H1 (cell line): ENCODE measurements around the gene ZSCAN20. TPM values are rescaled to one million over a fixed set of nuclear protein-coding genes. Genes with fewer than 3 reads are reported as not detected.

Experiments
- CTCF ChIA-PET: fragments of 300-600 bp; sonication (Branson Sonifier 250); formaldehyde crosslinking; loops from one replicate; lab custom pipeline; 2021; ENCODE audit not compliant: partially characterized antibody; lab: Charles Lee
- POLR2A ChIA-PET: fragments of 300-600 bp; sonication (Branson Sonifier 250); formaldehyde crosslinking; loops from one replicate; lab custom pipeline; 2021; ENCODE audit warnings: inconsistent platforms; ENCODE audit not compliant: partially characterized antibody; lab: Charles Lee
- DNase-seq, 2 experiments: peaks; one replicate each; pipeline versions ENCODE4 v3.0.0 to v3.0.0-alpha.2; 2010 to 2022; ENCODE audit warnings: low spot score in 2 of 2, low read depth in 1 of 2, mixed read lengths in 1 of 2
- FAIRE-seq: peaks from 2 replicates; lab custom pipeline; 2011; peaks lifted over from hg19 to GRCh38; lab: Jason Lieb, UNC
- H2AFZ ChIP-seq: 2 replicates; pipeline ENCODE4 v1.8.1; 2012; ENCODE audit warnings: low read length, inconsistent platforms
- H2AK5ac ChIP-seq: 2 replicates; pipeline ENCODE4 v1.6.1; 2013; ENCODE audit warnings: low read depth, low read length
- H2BK120ac ChIP-seq: replicated peaks from 2 replicates; pipeline ENCODE3; 2013; ENCODE audit warnings: low read depth, low read length, inconsistent platforms
- H2BK12ac ChIP-seq: 2 replicates; pipeline ENCODE4 v1.6.1; 2013; ENCODE audit warnings: low read depth, low read length
- H2BK15ac ChIP-seq: 2 replicates; pipeline ENCODE4 v1.6.1; 2013; ENCODE audit warnings: low read length
- H2BK20ac ChIP-seq: 2 replicates; pipeline ENCODE4 v1.6.1; 2013; ENCODE audit warnings: low read length
- H2BK5ac ChIP-seq: 2 replicates; pipeline ENCODE4 v1.6.1; 2013; ENCODE audit warnings: low read depth, low read length
- H3K14ac ChIP-seq: 2 replicates; pipeline ENCODE4 v1.6.1; 2013; ENCODE audit warnings: inconsistent platforms; ENCODE audit not compliant: insufficient read length
- H3K18ac ChIP-seq: 2 replicates; pipeline ENCODE4 v1.6.1; 2013; ENCODE audit warnings: low read length; ENCODE audit errors: extremely low read depth
- H3K23ac ChIP-seq: 2 replicates; pipeline ENCODE4 v1.6.1; 2013; ENCODE audit warnings: inconsistent platforms; ENCODE audit not compliant: insufficient read length
- H3K23me2 ChIP-seq: 2 replicates; pipeline ENCODE4 v1.6.1; 2013; ENCODE audit warnings: low read depth, low read length
- H3K27ac ChIP-seq: 2 replicates; pipeline ENCODE4 v1.6.1; 2011; ENCODE audit warnings: low read depth, low read length, inconsistent platforms
- H3K27me3 ChIP-seq, 4 experiments: replicated peaks in 1 of 4; 1 replicate in 1 of 4; 2 replicates in 3 of 4; pipeline versions ENCODE4 v1.6.1 to v1.8.1; 2011 to 2013; ENCODE audit warnings: low read length in 3 of 4, mild to moderate bottlenecking in 3 of 4, inconsistent platforms in 2 of 4, mixed read lengths in 2 of 4, moderate library complexity in 1 of 4; ENCODE audit not compliant: control insufficient read depth in 3 of 4, insufficient read depth in 3 of 4; ENCODE audit errors: extremely low read depth in 1 of 4
- H3K36me3 ChIP-seq, 4 experiments: 2 replicates each; pipeline versions ENCODE4 v1.6.1 to v1.8.1; 2011 to 2013; ENCODE audit warnings: mild to moderate bottlenecking in 4 of 4, low read length in 3 of 4, moderate library complexity in 2 of 4, control low read depth in 1 of 4, inconsistent platforms in 1 of 4; ENCODE audit not compliant: insufficient read depth in 4 of 4, control insufficient read depth in 2 of 4
- H3K4ac ChIP-seq: replicated peaks from 2 replicates; pipeline ENCODE3; 2013; ENCODE audit warnings: low read length, low read depth, mixed read lengths, inconsistent platforms; ENCODE audit not compliant: insufficient read length
- H3K4me1 ChIP-seq, 4 experiments: replicated peaks in 1 of 4; 1 replicate in 1 of 4; 2 replicates in 3 of 4; pipeline versions ENCODE4 v1.6.1 to v1.8.1; 2011 to 2013; ENCODE audit warnings: low read length in 3 of 4, inconsistent platforms in 2 of 4, mixed read lengths in 1 of 4; ENCODE audit not compliant: insufficient read depth in 4 of 4, control insufficient read depth in 3 of 4
- H3K4me2 ChIP-seq, 2 experiments: 2 replicates each; pipeline versions ENCODE4 v1.6.1 to v1.8.1; 2011 to 2013; ENCODE audit warnings: low read depth in 2 of 2, low read length in 2 of 2, control low read depth in 1 of 2, inconsistent platforms in 1 of 2, mild to moderate bottlenecking in 1 of 2; ENCODE audit not compliant: insufficient read depth in 1 of 2
- H3K4me3 ChIP-seq, 4 experiments: fragments of 200-600, 300-600 bp in 1 of 4; sonication (generic), shearing (Covaris generic), sonication (Bioruptor Twin) in 1 of 4; 2 replicates each; pipeline versions ENCODE4 v1.5.1 to v1.8.1; 2011 to 2016; ENCODE audit warnings: low read length in 4 of 4, low read depth in 3 of 4, control low read depth in 2 of 4, inconsistent platforms in 2 of 4, mild to moderate bottlenecking in 2 of 4, mixed read lengths in 1 of 4, moderate library complexity in 1 of 4; ENCODE audit not compliant: insufficient read depth in 2 of 4; ENCODE audit errors: extremely low read depth in 1 of 4
- H3K56ac ChIP-seq: replicated peaks from 2 replicates; pipeline ENCODE3; 2013; ENCODE audit warnings: low read depth, mild to moderate bottlenecking, mixed read lengths, low read length, inconsistent platforms; ENCODE audit not compliant: insufficient read length
- H3K79me1 ChIP-seq: 2 replicates; pipeline ENCODE4 v1.6.1; 2013; ENCODE audit warnings: low read depth, low read length, control low read depth
- H3K79me2 ChIP-seq, 2 experiments: 2 replicates each; pipeline versions ENCODE4 v1.6.1 to v1.8.1; 2012 to 2013; ENCODE audit warnings: low read length in 2 of 2, mild to moderate bottlenecking in 2 of 2, inconsistent platforms in 1 of 2; ENCODE audit not compliant: insufficient read depth in 2 of 2, control insufficient read depth in 1 of 2
- H3K9ac ChIP-seq, 4 experiments: replicated peaks in 1 of 4; 1 replicate in 1 of 4; 2 replicates in 3 of 4; pipeline versions ENCODE4 v1.6.1 to v1.8.1; 2011 to 2013; ENCODE audit warnings: low read depth in 3 of 4, low read length in 3 of 4, control low read depth in 2 of 4, mild to moderate bottlenecking in 2 of 4, moderate library complexity in 2 of 4, inconsistent platforms in 1 of 4; ENCODE audit errors: extremely low read depth in 1 of 4
- H3K9me3 ChIP-seq, 2 experiments: 2 replicates each; pipeline versions ENCODE4 v1.6.1 to v1.8.1; 2012 to 2013; ENCODE audit warnings: mild to moderate bottlenecking in 2 of 2, moderate library complexity in 2 of 2, control low read depth in 1 of 2, inconsistent platforms in 1 of 2, low read depth in 1 of 2, low read length in 1 of 2, mixed read lengths in 1 of 2; ENCODE audit not compliant: insufficient read depth in 2 of 2
- H4K20me1 ChIP-seq, 2 experiments: replicated peaks in 1 of 2; 2 replicates each; pipeline versions ENCODE3 to v1.8.1; 2011 to 2013; ENCODE audit warnings: inconsistent platforms in 2 of 2, low read length in 2 of 2, mild to moderate bottlenecking in 1 of 2; ENCODE audit not compliant: insufficient read depth in 2 of 2, control insufficient read depth in 1 of 2
- H4K5ac ChIP-seq: 2 replicates; pipeline ENCODE4 v1.6.1; 2013; ENCODE audit warnings: low read length, low read depth, mixed read lengths, inconsistent platforms; ENCODE audit not compliant: insufficient read length
- H4K8ac ChIP-seq: 2 replicates; pipeline ENCODE4 v1.8.0; 2013; ENCODE audit warnings: mild to moderate bottlenecking, moderate library complexity, low read length, inconsistent platforms; ENCODE audit not compliant: insufficient read depth; ENCODE audit errors: extremely low read depth
- H4K91ac ChIP-seq: replicated peaks from 2 replicates; pipeline ENCODE3; 2013; ENCODE audit warnings: low read length, mixed read lengths, inconsistent platforms; ENCODE audit not compliant: insufficient read length
- EGR1 ChIP-seq: IDR thresholded peaks from 2 replicates; pipeline ENCODE4 v1.6.1; 2011; ENCODE audit warnings: low read depth, low read length, borderline replicate concordance
- FOSL1 ChIP-seq: IDR thresholded peaks from 2 replicates; pipeline ENCODE4 v1.6.1; 2011; ENCODE audit warnings: mild to moderate bottlenecking, low read depth, low read length, moderate library complexity; ENCODE audit not compliant: insufficient read depth
- KDM4A ChIP-seq: IDR thresholded peaks from one replicate; pipeline ENCODE4 v1.7.1; 2012; ENCODE audit warnings: low read depth, mild to moderate bottlenecking, moderate library complexity, low read length, inconsistent platforms; ENCODE audit not compliant: severe bottlenecking
- RXRA ChIP-seq: IDR thresholded peaks from 2 replicates; pipeline ENCODE4 v1.6.1; 2011; ENCODE audit warnings: low read depth, mild to moderate bottlenecking, low read length, moderate library complexity; ENCODE audit not compliant: insufficient read depth
- SRF ChIP-seq: IDR thresholded peaks from 2 replicates; pipeline ENCODE4 v1.6.1; 2011; ENCODE audit warnings: mild to moderate bottlenecking, low read depth, low read length, moderate library complexity
- TCF12 ChIP-seq: IDR thresholded peaks from 2 replicates; pipeline ENCODE4 v1.6.1; 2011; ENCODE audit warnings: low read depth, mild to moderate bottlenecking, low read length
- WGBS, 2 experiments: shearing (Covaris generic) in 1 of 2; methylation state at CpG; one replicate each; pipeline versions ENCODE4 v1.1.6 to v1.1.7; 2013 to 2015; ENCODE audit warnings: low lambda C conversion rate in 2 of 2, mixed read lengths in 2 of 2, inconsistent platforms in 1 of 2, low coverage in 1 of 2, missing lambda C conversion rate in 1 of 2; ENCODE audit not compliant: insufficient replicate concordance in 2 of 2, insufficient coverage in 1 of 2, insufficient read length in 1 of 2; ENCODE audit errors: extremely low coverage in 1 of 2, missing lambda C conversion rate in 1 of 2; 5-methylcytosine and 5-hydroxymethylcytosine counted together
- polyA plus RNA-seq, 7 experiments: library from polyadenylated mRNA; depleted of rRNA in 3 of 7; stranded (reverse) in 5 of 7; unstranded in 2 of 7; fragments of >200 nt in 5 of 7; fragments of 200-250 nt in 2 of 7; gene quantifications; 1 replicate in 5 of 7; 2 replicates in 1 of 7; 4 replicates in 1 of 7; pipeline versions ENCODE4 v1.2.1 to v1.2.3, GENCODE V29; 2011 to 2013; ENCODE audit warnings: missing spikeins in 2 of 7, mixed read lengths in 2 of 7
- total RNA-seq: library from RNA; stranded (reverse); fragmentation: NEBNext Ultra II Directional; extraction: Animal tissue kit (Norgen Biotek cat#: 25700); gene quantifications from 2 replicates; pipeline ENCODE4 v1.2.1, GENCODE V29; 2021

Gene ZSCAN20
- total and polyA plus RNA-seq, 2 of the 8 experiments (the other 6 are each of a cell fraction or from before 2014, with no cell fraction given) = 0.70 to 3.4 TPM

GRCh38 chr1:33436557-33437285, 35.7 kb upstream of the ZSCAN20 start:
- Histone ChIP-seq H2AFZ (no peak overlapping the region), H3K23me2 (no peaks in the 10 kb centered on the region), H2BK120ac (no peak overlapping the region), H2BK15ac (no peak overlapping the region), H2BK12ac (no peak overlapping the region), H3K79me2 (no peaks in the 10 kb centered on the region), H3K4ac (no peak overlapping the region), H3K23ac (no peak overlapping the region), H3K4me3 (no peak overlapping the region), H3K9me3 (no peaks in the 10 kb centered on the region), H3K14ac (no peak overlapping the region), H4K91ac (no peak overlapping the region), H2BK5ac (no peak overlapping the region), H3K4me1 (peaks cover 0 to 5% (median 2%) of the 10 kb centered on the region in 4 experiments; a peak in 2 of 7 replicates), H3K4me2 (no peak overlapping the region), H4K5ac (no peak overlapping the region), H3K36me3 (no peaks in the 10 kb centered on the region), H3K9ac (no peak overlapping the region), H3K27ac (no peak overlapping the region), H3K27me3 (peaks cover 0 to 2% (median 0%) of the 10 kb centered on the region in 4 experiments; a peak in 2 of 7 replicates), H3K18ac (no peak overlapping the region), H4K20me1 (no peaks in the 10 kb centered on the region), H3K56ac (no peak overlapping the region), H2AK5ac (no peak overlapping the region), H2BK20ac (no peak overlapping the region), H4K8ac (no peak overlapping the region), H3K79me1 (no peaks in the 10 kb centered on the region)
- ChIA-PET CTCF (interaction anchor here (1.1 to 1.5 kb wide), 3 partner anchors 18 to 141 kb away, joined by 3 to 5 read pairs (median 4); no protein-coding TSS in a partner anchor), POLR2A (no interaction called here)
- TF ChIP-seq EGR1 (no peak), RXRA (no peak), TCF12 (no peak), SRF (no peak), FOSL1 (no peak), KDM4A (no peak)
- no peak for DNase-seq
- 75% methylated on average over 4 of the region's 4 CpGs; no CpG with 5 or more reads in 1 of the 2 experiments for WGBS, 2 experiments
- no peak for FAIRE-seq
